ENCODE data around the gene ZNF536. TPM values are rescaled to one million over a fixed set of nuclear protein-coding genes. Genes with fewer than 3 reads are reported as not detected.

The ZNF536 gene
- total and polyA plus RNA-seq, 3 donors from 2014 or later, result 6.6 to 57.6 (median 35.1) TPM

GRCh38 chr19:30579419-30579818, 207.2 kb downstream of the ZNF536 start:
- WGBS, 2 donors, result 92 to 96% methylated on average over 3 of the region's 3 CpGs
- DNase-seq, result no peak
- H3K27me3 ChIP-seq, result no peaks in the 10 kb centered on the region
- no peak overlapping the region for H3K27ac ChIP-seq
- intact Hi-C loops (cut with DNase I; ENCODE audit: low total_unique reads), result no loop called here
- no peak for TF ChIP-seq CTCF (IDR thresholded peaks at IDR 0.05)
- TF ChIP-seq POLR2A (IDR thresholded peaks at IDR 0.05), result no peak
- H3K4me1 ChIP-seq, result no peaks in the 10 kb centered on the region
- no peaks in the 10 kb centered on the region for H3K36me3 ChIP-seq (ENCODE audit: low read depth, missing control alignments)
- H3K9me3 ChIP-seq, result no peaks in the 10 kb centered on the region
- no peak overlapping the region for H3K4me3 ChIP-seq

- Histone ChIP-seq H3K9me3 (no peaks in the 10 kb centered on the region), H3K27me3 (no peaks in the 10 kb centered on the region), H3K4me3 (no peak overlapping the region), H3K36me3 (ENCODE audit: low read depth, missing control alignments) (no peaks in the 10 kb centered on the region), H3K4me1 (no peaks in the 10 kb centered on the region), H3K27ac (no peak overlapping the region)
- DNase-seq, result no peak
- intact Hi-C loops (cut with DNase I; ENCODE audit: low total_unique reads), result no loop called here
- no peak for TF ChIP-seq CTCF (IDR thresholded peaks at IDR 0.05)
- TF ChIP-seq POLR2A (IDR thresholded peaks at IDR 0.05), result no peak
- WGBS, 2 donors, result 81 to 84% methylated on average over 4 of the region's 4 CpGs
Measured at GRCh38 chr19:30580673-30581072, 208.5 kb downstream of the ZNF536 start.

- 17 to 65% methylated on average over 4 to 8 of the region's 8 CpGs for WGBS, 2 donors
- DNase-seq, result no peak
- no peak overlapping the region for H3K27ac ChIP-seq
- TF ChIP-seq POLR2A (IDR thresholded peaks at IDR 0.05) (no peak), CTCF (IDR thresholded peaks at IDR 0.05) (no peak)
- no peak overlapping the region for H3K4me3 ChIP-seq
- intact Hi-C loops (cut with DNase I; ENCODE audit: low total_unique reads), result no loop called here
- H3K36me3 ChIP-seq (ENCODE audit: low read depth, missing control alignments), result no peaks in the 10 kb centered on the region
- H3K27me3 ChIP-seq, result no peaks in the 10 kb centered on the region
- no peaks in the 10 kb centered on the region for H3K4me1 ChIP-seq
- H3K9me3 ChIP-seq, result no peaks in the 10 kb centered on the region
Measured at GRCh38 chr19:30584090-30584489, 211.9 kb downstream of the ZNF536 start.

- Histone ChIP-seq H3K27ac (no peak overlapping the region), H3K4me3 (no peak overlapping the region), H3K27me3 (no peaks in the 10 kb centered on the region), H3K4me1 (no peaks in the 10 kb centered on the region), H3K9me3 (no peaks in the 10 kb centered on the region), H3K36me3 (ENCODE audit: low read depth, missing control alignments) (no peaks in the 10 kb centered on the region)
- 77 to 82% methylated on average over 5 of the region's 5 CpGs for WGBS, 2 donors
- intact Hi-C loops (cut with DNase I; ENCODE audit: low total_unique reads), result no loop called here
- TF ChIP-seq CTCF (IDR thresholded peaks at IDR 0.05), result no peak
- no peak for TF ChIP-seq POLR2A (IDR thresholded peaks at IDR 0.05)
- DNase-seq, result no peak
Measured at GRCh38 chr19:30587869-30588268, 215.7 kb downstream of the ZNF536 start.

- no peak overlapping the region for H3K27ac ChIP-seq
- no peak for TF ChIP-seq POLR2A (IDR thresholded peaks at IDR 0.05)
- no peak for TF ChIP-seq CTCF (IDR thresholded peaks at IDR 0.05)
- no peaks in the 10 kb centered on the region for H3K4me1 ChIP-seq
- intact Hi-C loops (cut with DNase I; ENCODE audit: low total_unique reads), result no loop called here
- H3K4me3 ChIP-seq, result no peak overlapping the region
- no peak for DNase-seq
- no peaks in the 10 kb centered on the region for H3K27me3 ChIP-seq
- 52 to 62% methylated on average over 1 of the region's 1 CpG for WGBS, 2 donors
- no peaks in the 10 kb centered on the region for H3K36me3 ChIP-seq (ENCODE audit: low read depth, missing control alignments)
- no peaks in the 10 kb centered on the region for H3K9me3 ChIP-seq
Measured at GRCh38 chr19:30590596-30591229, 218.5 kb downstream of the ZNF536 start.
